Adrenal gland (tissue), 5 donors: ENCODE data around the gene GMPR2.

Experiments
- CTCF ChIP-seq, 6 experiments: fragments of 450-650 bp in 4 of 6; fragments of 200-600 bp in 2 of 6; sonication (generic) in 1 of 6; IDR thresholded peaks; 1 replicate in 5 of 6; 2 replicates in 1 of 6; pipeline versions ENCODE4 v1.5.1 to v1.8.0; 2016 to 2021; ENCODE audit warnings: antibody characterized with exemption in 6 of 6, mild to moderate bottlenecking in 2 of 6, moderate library complexity in 1 of 6
- POLR2A ChIP-seq, 2 donors: fragments of 450-650 bp; IDR thresholded peaks; one replicate each; pipeline ENCODE4 v1.6.1; 2017; ENCODE audit warnings: antibody characterized with exemption in 2 of 2, mild to moderate bottlenecking in 2 of 2, moderate library complexity in 1 of 2
- donor health status: DM: no; HTN: no; CAD: no.

- TF ChIP-seq CTCF (IDR thresholded peaks at IDR 0.05) = no peak
- TF ChIP-seq POLR2A (IDR thresholded peaks at IDR 0.05) = no peak
Measured at GRCh38 chr14:24260780-24261157, 28.0 kb downstream of the GMPR2 start.
